MM.1S (cell line): Measurements from ENCODE around the gene DDX55.

Source experiments
- EZH2 ChIP-seq: fragments of 300-600 bp; sonication (generic); optimal IDR thresholded peaks from 2 replicates; pipeline ENCODE3; 2017; ENCODE audit warnings: low read depth, mild to moderate bottlenecking, antibody characterized with exemption, low read length, mixed read lengths
- EZH2phosphoT487 ChIP-seq: fragments of 300-600 bp; sonication (generic); IDR thresholded peaks from 2 replicates; pipeline ENCODE4 v1.6.1; 2018; ENCODE audit warnings: antibody characterized with exemption, low read length
- TF ChIP-seq, protein P1 (sequence below): fragments of 300-600 bp; sonication (generic); IDR thresholded peaks from 2 replicates; pipeline ENCODE4 v1.5.1; 2016; ENCODE audit warnings: antibody characterized with exemption, low read length, mixed read lengths

DNA sequence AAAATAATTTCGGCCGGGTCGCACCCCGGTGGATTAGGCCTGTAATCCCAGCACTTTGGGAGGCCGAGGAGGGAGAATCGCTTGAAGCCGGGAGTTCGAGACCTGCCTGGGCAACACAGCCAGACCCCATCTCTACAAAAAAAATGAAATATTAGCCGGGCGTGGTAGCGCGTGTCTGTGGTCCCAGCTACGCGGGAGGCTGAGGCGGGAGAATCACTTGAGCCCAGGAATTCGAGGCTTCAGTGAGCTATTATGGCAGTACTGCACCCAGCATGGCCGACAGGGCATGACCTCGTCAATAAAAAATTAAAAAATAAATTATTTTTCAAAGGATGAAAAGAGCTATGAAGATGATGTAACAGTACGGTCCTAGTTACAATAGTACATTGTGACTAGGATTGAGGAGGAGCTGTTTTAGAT is 32.3 kb downstream of the DDX55 start:
- TF ChIP-seq EZH2phosphoT487 (no peak), EZH2 (no peak)
- TF ChIP-seq, protein P1, sequence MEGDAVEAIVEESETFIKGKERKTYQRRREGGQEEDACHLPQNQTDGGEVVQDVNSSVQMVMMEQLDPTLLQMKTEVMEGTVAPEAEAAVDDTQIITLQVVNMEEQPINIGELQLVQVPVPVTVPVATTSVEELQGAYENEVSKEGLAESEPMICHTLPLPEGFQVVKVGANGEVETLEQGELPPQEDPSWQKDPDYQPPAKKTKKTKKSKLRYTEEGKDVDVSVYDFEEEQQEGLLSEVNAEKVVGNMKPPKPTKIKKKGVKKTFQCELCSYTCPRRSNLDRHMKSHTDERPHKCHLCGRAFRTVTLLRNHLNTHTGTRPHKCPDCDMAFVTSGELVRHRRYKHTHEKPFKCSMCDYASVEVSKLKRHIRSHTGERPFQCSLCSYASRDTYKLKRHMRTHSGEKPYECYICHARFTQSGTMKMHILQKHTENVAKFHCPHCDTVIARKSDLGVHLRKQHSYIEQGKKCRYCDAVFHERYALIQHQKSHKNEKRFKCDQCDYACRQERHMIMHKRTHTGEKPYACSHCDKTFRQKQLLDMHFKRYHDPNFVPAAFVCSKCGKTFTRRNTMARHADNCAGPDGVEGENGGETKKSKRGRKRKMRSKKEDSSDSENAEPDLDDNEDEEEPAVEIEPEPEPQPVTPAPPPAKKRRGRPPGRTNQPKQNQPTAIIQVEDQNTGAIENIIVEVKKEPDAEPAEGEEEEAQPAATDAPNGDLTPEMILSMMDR, result no peak
